ENCODE measurements around the gene BMAL1.
"Not testable (repeated sequence)": the region's sequence is repeated elsewhere in the genome, so short reads cannot be mapped to it uniquely, and the experiment has no call there.

Gene BMAL1

GRCh38 chr11:13433437-13433836 is 155.8 kb downstream of the BMAL1 start:
- H3K4me3 ChIP-seq (ENCODE audit: insufficient read depth, low read depth, low read length, poor library complexity, severe bottlenecking) = no peak overlapping the region
- H3K27me3 ChIP-seq (replicated peaks; ENCODE audit: control insufficient read depth, insufficient read depth, low read length, poor library complexity, severe bottlenecking) = no peaks in the 10 kb centered on the region
- H3K9me3 ChIP-seq (ENCODE audit: control insufficient read depth, low read length) = no peaks in the 10 kb centered on the region
- no peaks in the 10 kb centered on the region for H3K36me3 ChIP-seq (ENCODE audit: control insufficient read depth, insufficient read depth, low read length)
- no peak overlapping the region for H3K27ac ChIP-seq (ENCODE audit: insufficient read depth, low read length, poor library complexity, severe bottlenecking)
- DNase-seq = no peak
- no peaks in the 10 kb centered on the region for H3K4me1 ChIP-seq (ENCODE audit: control insufficient read depth, insufficient read depth, low read length, poor library complexity, severe bottlenecking)

- Histone ChIP-seq H3K4me1 (ENCODE audit: control insufficient read depth, insufficient read depth, low read length, poor library complexity, severe bottlenecking) (no peaks in the 10 kb centered on the region), H3K36me3 (ENCODE audit: control insufficient read depth, insufficient read depth, low read length) (no peaks in the 10 kb centered on the region), H3K4me3 (ENCODE audit: insufficient read depth, low read depth, low read length, poor library complexity, severe bottlenecking) (no peak overlapping the region), H3K27me3 (replicated peaks; ENCODE audit: control insufficient read depth, insufficient read depth, low read length, poor library complexity, severe bottlenecking) (no peaks in the 10 kb centered on the region), H3K9me3 (ENCODE audit: control insufficient read depth, low read length) (no peaks in the 10 kb centered on the region), H3K27ac (ENCODE audit: insufficient read depth, low read length, poor library complexity, severe bottlenecking) (no peak overlapping the region)
- DNase-seq = no peak
Observed at GRCh38 chr11:13434247-13435205, 156.9 kb downstream of the BMAL1 start.

- H3K9me3 ChIP-seq (ENCODE audit: control insufficient read depth, low read length); H3K4me1 ChIP-seq (ENCODE audit: control insufficient read depth, insufficient read depth, low read length, poor library complexity, severe bottlenecking); DNase-seq; H3K27me3 ChIP-seq (replicated peaks; ENCODE audit: control insufficient read depth, insufficient read depth, low read length, poor library complexity, severe bottlenecking); H3K36me3 ChIP-seq (ENCODE audit: control insufficient read depth, insufficient read depth, low read length); H3K27ac ChIP-seq (ENCODE audit: insufficient read depth, low read length, poor library complexity, severe bottlenecking); H3K4me3 ChIP-seq (ENCODE audit: insufficient read depth, low read depth, low read length, poor library complexity, severe bottlenecking): not testable (repeated sequence)
Observed at GRCh38 chr11:13436836-13437235, 159.2 kb downstream of the BMAL1 start.

Measured in effector memory CD4-positive, alpha-beta T cell (primary cell).